K562 (cell line): ENCODE results near the gene PCED1B. TPM values are rescaled to one million over a fixed set of nuclear protein-coding genes. Genes with fewer than 3 reads are reported as not detected.

Source experiments
- ATAC-seq: fragments of 200-7000 bp; cut with Tn5 transposase; 3 replicates; pipeline ENCODE4 v1.9.1; 2020; ENCODE audit warnings: moderate library complexity
- BruUV-seq: library from RNA; stranded (reverse); fragments of 400-500 nt; replicated peaks from 2 replicates; lab custom pipeline; 2021; lab: Mats Ljungman, UMichigan
- CTCF ChIA-PET: fragments of 300-600 bp; formaldehyde crosslinking; extraction: SDS; loops from one replicate; lab custom pipeline; 2021; ENCODE audit warnings: low intra/inter-chr PET ratio; lab: Yijun Ruan, JAX
- POLR2A ChIA-PET: fragments of 300-600, 350-650 bp; sonication (Branson Sonifier 250); formaldehyde crosslinking; extraction: SDS; loops from one replicate; lab custom pipeline; 2021; ENCODE audit warnings: antibody characterized with exemption, inconsistent platforms; lab: Yijun Ruan, JAX
- DNase-seq, 4 experiments: peaks; one replicate each; pipeline versions ENCODE4 v3.0.0 to v3.0.0-alpha.2; 2011 to 2018; ENCODE audit warnings: low spot score in 3 of 4, mixed read lengths in 3 of 4; ENCODE audit errors: extremely low read depth in 1 of 4
- FAIRE-seq: peaks from 2 replicates; lab custom pipeline; 2011; peaks lifted over from hg19 to GRCh38; lab: Jason Lieb, UNC
- H2AFZ ChIP-seq: 2 replicates; pipeline ENCODE4 v1.6.0; 2011; ENCODE audit warnings: low read depth, low read length, control low read depth, inconsistent platforms
- H3K27ac ChIP-seq: fragments of 200-600 bp; 3 replicates; pipeline ENCODE4 v1.8.0; 2011; ENCODE audit warnings: low read depth, mild to moderate bottlenecking, control low read depth, inconsistent platforms, low read length, moderate library complexity, mixed read lengths; ENCODE audit errors: extremely low read depth
- H3K27me3 ChIP-seq, 2 experiments: fragments of 300-600 bp in 1 of 2; 2 replicates in 1 of 2; 3 replicates in 1 of 2; pipeline versions ENCODE4 v1.6.0 to v1.8.0; 2011; ENCODE audit warnings: inconsistent platforms in 2 of 2, low read length in 2 of 2, mild to moderate bottlenecking in 1 of 2, mixed read lengths in 1 of 2, moderate library complexity in 1 of 2; ENCODE audit not compliant: control insufficient read depth in 2 of 2, insufficient read depth in 2 of 2
- H3K36me3 ChIP-seq: fragments of 300-600 bp; 3 replicates; pipeline ENCODE4 v1.8.0; 2011; ENCODE audit warnings: mild to moderate bottlenecking, low read length, inconsistent platforms; ENCODE audit not compliant: control insufficient read depth, insufficient read depth
- H3K4me1 ChIP-seq, 2 experiments: fragments of 200-600 bp in 1 of 2; replicated peaks in 1 of 2; 2 replicates in 1 of 2; 3 replicates in 1 of 2; pipeline versions ENCODE4 v1.5.1 to v1.8.0; 2011; ENCODE audit warnings: inconsistent platforms in 2 of 2, low read length in 2 of 2, mild to moderate bottlenecking in 1 of 2, mixed read lengths in 1 of 2, moderate library complexity in 1 of 2; ENCODE audit not compliant: control insufficient read depth in 2 of 2, insufficient read depth in 2 of 2
- H3K4me2 ChIP-seq: 2 replicates; pipeline ENCODE4 v1.6.1; 2011; ENCODE audit warnings: low read length, control low read depth, inconsistent platforms, mixed read lengths; ENCODE audit not compliant: insufficient read depth
- H3K4me3 ChIP-seq: fragments of 200-600 bp; sonication (generic), shearing (Covaris generic); 2 replicates; pipeline ENCODE4 v1.5.1; 2016; ENCODE audit warnings: control low read depth, inconsistent platforms
- H3K79me2 ChIP-seq: fragments of 200-600 bp; 3 replicates; pipeline ENCODE4 v1.8.0; 2011; ENCODE audit warnings: low read length, inconsistent platforms; ENCODE audit not compliant: control insufficient read depth, insufficient read depth
- H3K9ac ChIP-seq, 2 experiments: 2 replicates each; pipeline versions ENCODE4 v1.6.0 to v1.6.1; 2011; ENCODE audit warnings: low read depth in 2 of 2, low read length in 2 of 2, control low read depth in 1 of 2, inconsistent platforms in 1 of 2, mild to moderate bottlenecking in 1 of 2, mixed read lengths in 1 of 2; ENCODE audit not compliant: insufficient read depth in 1 of 2
- H3K9me1 ChIP-seq: one replicate; pipeline ENCODE4 v1.6.0; 2011; ENCODE audit warnings: inconsistent platforms, mild to moderate bottlenecking, low read length, moderate library complexity; ENCODE audit not compliant: control insufficient read depth, insufficient read depth
- H3K9me3 ChIP-seq: replicated peaks from 2 replicates; pipeline ENCODE4 v1.5.1; 2011; ENCODE audit warnings: low read depth, low read length, inconsistent platforms; ENCODE audit not compliant: control insufficient read depth, insufficient read depth
- H4K20me1 ChIP-seq: replicated peaks from 2 replicates; pipeline ENCODE4 v1.6.1; 2011; ENCODE audit warnings: low read length, inconsistent platforms, mixed read lengths; ENCODE audit not compliant: control insufficient read depth, insufficient read depth
- HDAC6 ChIP-seq: IDR thresholded peaks from 2 replicates; pipeline ENCODE4 v1.6.1; 2012; ENCODE audit warnings: low read depth, mild to moderate bottlenecking, control low read depth, inconsistent platforms, low read length, moderate library complexity
- KAT7 ChIP-seq: sonication (generic); formaldehyde crosslinking; IDR thresholded peaks from 2 replicates; pipeline ENCODE4 v1.8.0; 2022; ENCODE audit warnings: missing genetic modification reagents, mild to moderate bottlenecking, borderline replicate concordance
- KDM5B ChIP-seq: fragments of 200-600 bp; sonication (generic); IDR thresholded peaks from 2 replicates; pipeline ENCODE4 v1.6.1; 2012; ENCODE audit warnings: low read depth, mild to moderate bottlenecking, moderate library complexity, low read length, control low read depth, inconsistent platforms; ENCODE audit not compliant: insufficient replicate concordance
- MBD1 ChIP-seq: fragments of 250-450 bp; sonication (Bioruptor Pico); IDR thresholded peaks from 2 replicates; pipeline ENCODE4 v1.8.0; 2022; ENCODE audit warnings: inconsistent platforms
- RUNX1 ChIP-seq: sonication (generic); IDR thresholded peaks from 2 replicates; pipeline ENCODE4 v1.6.1; 2016; ENCODE audit warnings: antibody characterized with exemption, low read depth
- ZNF639 ChIP-seq, 2 experiments: fragments of 200-800 bp in 1 of 2; sonication (Bioruptor generic) in 1 of 2; sonication (generic) in 1 of 2; formaldehyde crosslinking in 1 of 2; IDR thresholded peaks in 1 of 2; conservative IDR thresholded peaks in 1 of 2; 2 replicates each; pipeline versions ENCODE4 v1.5.0 to v1.6.1; 2016 to 2020; ENCODE audit warnings: missing compliant biosample characterization in 1 of 2, missing genetic modification characterization in 1 of 2, missing genetic modification reagents in 1 of 2
- WGBS: fragments of 100-300 bp; shearing (Covaris generic); methylation state at CpG from one replicate; pipeline ENCODE4 v1.1.6; 2016; ENCODE audit warnings: low coverage, mixed read lengths; ENCODE audit not compliant: insufficient coverage; ENCODE audit errors: missing lambda C conversion rate; 5-methylcytosine and 5-hydroxymethylcytosine counted together
- in situ Hi-C: fragments of 300-500 bp; cut with MboI; formaldehyde crosslinking; loops from 4 replicates; pipeline ENCODE4 v1.15.0; 2018; ENCODE audit warnings: inconsistent platforms, mixed read lengths
- intact Hi-C: fragments of 100-400 bp; cut with micrococcal nuclease; formaldehyde crosslinking; loops from 2 replicates; pipeline ENCODE4 v1.14.2; 2022
- polyA plus RNA-seq, 8 experiments: library from polyadenylated mRNA; depleted of rRNA in 4 of 8; stranded (reverse) in 5 of 8; unstranded in 3 of 8; fragments of >200 nt; fragmentation: Nextera tagmentation in 2 of 8; fragmentation: Illumina TruSeq in 1 of 8; extraction: Ambion mirVana in 2 of 8; extraction: Trizol in 1 of 8; gene quantifications; 2 replicates each; pipeline versions ENCODE4 v1.2.1 to v1.2.3, GENCODE V29; 2011 to 2014; ENCODE audit warnings: inconsistent platforms in 1 of 8, missing spikeins in 1 of 8
- total RNA-seq, 7 experiments: library from RNA; depleted of rRNA in 6 of 7; stranded (reverse); fragments of >200 nt in 6 of 7; fragmentation: Illumina TruSeq in 2 of 7; extraction: Trizol in 2 of 7; gene quantifications; 2 replicates each; pipeline versions ENCODE4 v1.2.1 to v1.2.3, GENCODE V29; 2011 to 2021; ENCODE audit warnings: low replicate concordance in 1 of 7
- TF ChIP-seq, protein P1 (sequence below): fragments of 450-650 bp; formaldehyde crosslinking; IDR thresholded peaks from 2 replicates; pipeline ENCODE4 v1.4.0; 2020; ENCODE audit warnings: mild to moderate bottlenecking, mixed read lengths
- TF ChIP-seq, protein P2 (sequence below): fragments of 450-650 bp; conservative IDR thresholded peaks from 2 replicates; pipeline ENCODE4 v1.6.1; 2016; ENCODE audit warnings: missing genetic modification characterization, low read depth, mild to moderate bottlenecking, control low read depth, missing compliant biosample characterization
- TF ChIP-seq, protein P3 (sequence below), 3 experiments: fragments of 200-800 bp in 1 of 3; fragments of 250-450 bp in 1 of 3; fragments of 450-650 bp in 1 of 3; sonication (Bioruptor Pico) in 1 of 3; sonication (Bioruptor generic) in 1 of 3; formaldehyde crosslinking in 1 of 3; IDR thresholded peaks; 2 replicates each; pipeline versions ENCODE4 v1.6.1 to v1.8.0; 2016 to 2022; ENCODE audit warnings: mild to moderate bottlenecking in 2 of 3, missing genetic modification characterization in 2 of 3, missing compliant biosample characterization in 1 of 3, moderate library complexity in 1 of 3

Gene PCED1B
- total and polyA plus RNA-seq, 9 of the 15 experiments (the other 6 are each of a cell fraction or from before 2014, with no cell fraction given) = 1.2 to 9.3 (median 2.5) TPM

GRCh38 chr12:47107446-47107845 is 28.0 kb downstream of the PCED1B start:
- H3K9me3 ChIP-seq = no peaks in the 10 kb centered on the region
- no peaks in the 10 kb centered on the region for H4K20me1 ChIP-seq
- no peak overlapping the region for H2AFZ ChIP-seq
- no peak overlapping the region for H3K4me2 ChIP-seq
- no peaks in the 10 kb centered on the region for H3K4me1 ChIP-seq
- H3K27me3 ChIP-seq = no peaks in the 10 kb centered on the region
- no peak for DNase-seq
- CTCF ChIA-PET = no interaction called here
- ATAC-seq = no peak
- no peaks in the 10 kb centered on the region for H3K9me1 ChIP-seq
- POLR2A ChIA-PET = interaction anchor here (0.9 to 1.4 kb wide), 2 partner anchors 12 to 25 kb away, joined by 3 read pairs; no protein-coding TSS in a partner anchor
- intact Hi-C loops (no loop called here), in situ Hi-C loops (no loop called here)
- H3K36me3 ChIP-seq = no peaks in the 10 kb centered on the region
- H3K79me2 ChIP-seq = no peaks in the 10 kb centered on the region
- no peak for FAIRE-seq
- BruUV-seq = no TSS peak
- 46% methylated on average over 3 of the region's 3 CpGs for WGBS
- H3K9ac ChIP-seq = no peak overlapping the region
- no peak overlapping the region for H3K4me3 ChIP-seq
- H3K27ac ChIP-seq = no peak overlapping the region
- TF ChIP-seq RUNX1 (no peak), ZNF639 (CRISPR knock-in tag; conservative IDR thresholded peaks at IDR 0.05 in 1 of 2, IDR thresholded peaks at IDR 0.05 in 1 of 2) (no peak), KDM5B (no peak), KAT7 (CRISPR knock-in tag) (no peak), MBD1 (CRISPR knock-in tag) (no peak), HDAC6 (no peak)
- TF ChIP-seq, protein P1, sequence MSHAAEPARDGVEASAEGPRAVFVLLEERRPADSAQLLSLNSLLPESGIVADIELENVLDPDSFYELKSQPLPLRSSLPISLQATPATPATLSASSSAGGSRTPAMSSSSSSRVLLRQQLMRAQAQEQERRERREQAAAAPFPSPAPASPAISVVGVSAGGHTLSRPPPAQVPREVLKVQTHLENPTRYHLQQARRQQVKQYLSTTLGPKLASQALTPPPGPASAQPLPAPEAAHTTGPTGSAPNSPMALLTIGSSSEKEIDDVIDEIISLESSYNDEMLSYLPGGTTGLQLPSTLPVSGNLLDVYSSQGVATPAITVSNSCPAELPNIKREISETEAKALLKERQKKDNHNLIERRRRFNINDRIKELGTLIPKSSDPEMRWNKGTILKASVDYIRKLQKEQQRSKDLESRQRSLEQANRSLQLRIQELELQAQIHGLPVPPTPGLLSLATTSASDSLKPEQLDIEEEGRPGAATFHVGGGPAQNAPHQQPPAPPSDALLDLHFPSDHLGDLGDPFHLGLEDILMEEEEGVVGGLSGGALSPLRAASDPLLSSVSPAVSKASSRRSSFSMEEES = no peak
- TF ChIP-seq, protein P2, sequence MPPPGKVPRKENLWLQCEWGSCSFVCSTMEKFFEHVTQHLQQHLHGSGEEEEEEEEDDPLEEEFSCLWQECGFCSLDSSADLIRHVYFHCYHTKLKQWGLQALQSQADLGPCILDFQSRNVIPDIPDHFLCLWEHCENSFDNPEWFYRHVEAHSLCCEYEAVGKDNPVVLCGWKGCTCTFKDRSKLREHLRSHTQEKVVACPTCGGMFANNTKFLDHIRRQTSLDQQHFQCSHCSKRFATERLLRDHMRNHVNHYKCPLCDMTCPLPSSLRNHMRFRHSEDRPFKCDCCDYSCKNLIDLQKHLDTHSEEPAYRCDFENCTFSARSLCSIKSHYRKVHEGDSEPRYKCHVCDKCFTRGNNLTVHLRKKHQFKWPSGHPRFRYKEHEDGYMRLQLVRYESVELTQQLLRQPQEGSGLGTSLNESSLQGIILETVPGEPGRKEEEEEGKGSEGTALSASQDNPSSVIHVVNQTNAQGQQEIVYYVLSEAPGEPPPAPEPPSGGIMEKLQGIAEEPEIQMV (tag) = no peak
- TF ChIP-seq, protein P3, sequence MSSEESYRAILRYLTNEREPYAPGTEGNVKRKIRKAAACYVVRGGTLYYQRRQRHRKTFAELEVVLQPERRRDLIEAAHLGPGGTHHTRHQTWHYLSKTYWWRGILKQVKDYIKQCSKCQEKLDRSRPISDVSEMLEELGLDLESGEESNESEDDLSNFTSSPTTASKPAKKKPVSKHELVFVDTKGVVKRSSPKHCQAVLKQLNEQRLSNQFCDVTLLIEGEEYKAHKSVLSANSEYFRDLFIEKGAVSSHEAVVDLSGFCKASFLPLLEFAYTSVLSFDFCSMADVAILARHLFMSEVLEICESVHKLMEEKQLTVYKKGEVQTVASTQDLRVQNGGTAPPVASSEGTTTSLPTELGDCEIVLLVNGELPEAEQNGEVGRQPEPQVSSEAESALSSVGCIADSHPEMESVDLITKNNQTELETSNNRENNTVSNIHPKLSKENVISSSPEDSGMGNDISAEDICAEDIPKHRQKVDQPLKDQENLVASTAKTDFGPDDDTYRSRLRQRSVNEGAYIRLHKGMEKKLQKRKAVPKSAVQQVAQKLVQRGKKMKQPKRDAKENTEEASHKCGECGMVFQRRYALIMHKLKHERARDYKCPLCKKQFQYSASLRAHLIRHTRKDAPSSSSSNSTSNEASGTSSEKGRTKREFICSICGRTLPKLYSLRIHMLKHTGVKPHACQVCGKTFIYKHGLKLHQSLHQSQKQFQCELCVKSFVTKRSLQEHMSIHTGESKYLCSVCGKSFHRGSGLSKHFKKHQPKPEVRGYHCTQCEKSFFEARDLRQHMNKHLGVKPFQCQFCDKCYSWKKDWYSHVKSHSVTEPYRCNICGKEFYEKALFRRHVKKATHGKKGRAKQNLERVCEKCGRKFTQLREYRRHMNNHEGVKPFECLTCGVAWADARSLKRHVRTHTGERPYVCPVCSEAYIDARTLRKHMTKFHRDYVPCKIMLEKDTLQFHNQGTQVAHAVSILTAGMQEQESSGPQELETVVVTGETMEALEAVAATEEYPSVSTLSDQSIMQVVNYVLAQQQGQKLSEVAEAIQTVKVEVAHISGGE (CRISPR knock-in tag; IDR thresholded peaks at IDR 0.05) = no peak
